Right ventricle myocardium superior (tissue), 1 donor: ENCODE measurements around the gene ABHD6. TPM values are rescaled to one million over a fixed set of nuclear protein-coding genes. Genes with fewer than 3 reads are reported as not detected.

Experiments
- total RNA-seq: library from RNA; stranded (reverse); fragmentation: NEBNext Ultra II Directional; extraction: Animal tissue kit (Norgen Biotek cat#: 25700); gene quantifications from one replicate; pipeline ENCODE4 v1.2.1, GENCODE V29; 2021
- donor health status: DM: no; HTN: yes; CAD: no; lungs with severe emphysema.

ABHD6 gene
- total RNA-seq, 1 donor from 2014 or later: 8.3 TPM

Other genes with a start within 250 kb of the ABHD6 start
- gene FLNB, start 229.4 kb upstream of the ABHD6 start, total RNA-seq: 30.0 TPM
- gene DNASE1L3, start 26.8 kb upstream of the ABHD6 start, total RNA-seq: 3.7 TPM
- gene RPP14, start 68.5 kb downstream of the ABHD6 start, total RNA-seq: 22.5 TPM
- 12.0 TPM for gene HTD2, start 68.7 kb downstream of the ABHD6 start, total RNA-seq
- 12.0 TPM for gene PXK, start 95.1 kb downstream of the ABHD6 start, total RNA-seq
- 209 TPM for gene PDHB, start 196.0 kb downstream of the ABHD6 start, total RNA-seq